ENCODE results near the gene FAM83G. TPM values are rescaled to one million over a fixed set of nuclear protein-coding genes. Genes with fewer than 3 reads are reported as not detected.

Gene FAM83G
- polyA plus RNA-seq, 3 donors from 2014 or later, result 0.81 to 3.7 (median 1.9) TPM

GRCh38 chr17:19010729-19011505 lies 6.4 kb upstream of the FAM83G start:
- DNase-seq, result no peak
- Mint-ChIP-seq H3K4me3 (no peak overlapping the region), H3K27ac (peak overlapping the region in 1 of 6 donors; percentile 36)

DNA sequence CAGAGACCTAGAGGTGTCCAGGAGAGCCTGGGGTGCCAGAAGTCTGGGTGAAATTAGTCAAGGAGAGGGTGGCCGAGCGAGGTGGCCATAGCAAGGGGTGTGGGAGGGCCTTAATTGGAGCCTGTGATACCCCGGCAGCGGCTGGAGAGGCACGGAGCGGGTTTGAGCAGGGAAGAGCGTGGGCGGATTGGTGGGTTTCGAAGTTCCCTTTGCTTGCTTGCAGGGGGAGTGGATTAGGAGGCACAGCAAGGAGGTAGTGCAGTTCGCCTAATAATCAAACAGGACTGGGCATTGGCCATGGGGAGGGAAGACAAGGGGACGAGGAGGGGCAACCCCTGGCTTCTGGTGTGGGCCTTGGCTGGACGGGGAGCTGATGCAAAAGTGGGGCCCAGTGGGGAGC lies 5.4 kb upstream of the FAM83G start:
- Mint-ChIP-seq H3K4me3 (no peak overlapping the region), H3K9me3 (no peaks in the 10 kb centered on the region), H3K4me1 (no peaks in the 10 kb centered on the region), H3K27me3 (ENCODE audit: low read depth in 3 of 3) (peaks cover 0 to 14% (median 8%) of the 10 kb centered on the region in 3 donors), H3K36me3 (no peaks in the 10 kb centered on the region), H3K27ac (no peak overlapping the region)
- DNase-seq, result no peak

More at GRCh38 chr17:19010729-19011505, 6.4 kb upstream of the FAM83G start:
- H3K36me3 Mint-ChIP-seq, result no peaks in the 10 kb centered on the region
- H3K4me1 Mint-ChIP-seq, result no peaks in the 10 kb centered on the region
- no peaks in the 10 kb centered on the region for H3K9me3 Mint-ChIP-seq
- peaks cover 2 to 12% (median 6%) of the 10 kb centered on the region in 3 donors for H3K27me3 Mint-ChIP-seq (ENCODE audit: low read depth in 3 of 3)

DNA sequence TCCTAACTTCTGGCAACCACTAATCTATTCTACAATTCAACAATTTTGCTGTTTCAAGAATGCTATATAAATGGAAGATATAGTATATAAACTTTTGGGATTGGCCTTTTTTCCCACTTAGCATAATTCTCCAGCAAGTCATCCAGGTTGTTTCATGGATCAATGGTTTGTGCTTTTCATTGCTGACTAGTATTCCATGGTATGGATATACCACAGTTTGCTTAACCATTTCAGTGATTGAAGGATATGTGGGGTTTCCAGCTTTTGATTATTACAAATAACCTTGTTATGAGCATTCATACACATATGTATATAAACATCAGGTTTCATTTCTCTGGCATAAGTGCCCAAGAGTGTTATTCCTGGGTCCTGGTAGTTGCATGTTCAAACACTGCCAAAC lies 2.1 kb upstream of the FAM83G start:
- Mint-ChIP-seq H3K27me3 (ENCODE audit: low read depth in 3 of 3) (peaks cover 0 to 21% (median 7%) of the 10 kb centered on the region in 3 donors), H3K4me1 (peaks cover 15% of the 10 kb centered on the region in 2 donors), H3K36me3 (peaks cover 0 to 7% (median 0%) of the 10 kb centered on the region in 3 donors), H3K4me3 (peak overlapping the region in 1 of 5 donors; percentile 31), H3K9me3 (no peaks in the 10 kb centered on the region), H3K27ac (peak overlapping the region in 4 of 6 donors; percentile 58 to 92 (median 82))
- DNase-seq, result no peak

GRCh38 chr17:19005789-19006430 lies 1.3 kb upstream of the FAM83G start:
- DNase-seq, result no peak
- peaks cover 0 to 21% (median 7%) of the 10 kb centered on the region in 3 donors for H3K27me3 Mint-ChIP-seq (ENCODE audit: low read depth in 3 of 3)
- peaks cover 15 to 18% of the 10 kb centered on the region in 2 donors for H3K4me1 Mint-ChIP-seq
- peaks cover 0 to 7% (median 0%) of the 10 kb centered on the region in 3 donors for H3K36me3 Mint-ChIP-seq
- H3K4me3 Mint-ChIP-seq, result peak overlapping the region; percentile 48 to 62 (median 55)
- peak overlapping the region; percentile 62 to 92 (median 82) for H3K27ac Mint-ChIP-seq
- H3K9me3 Mint-ChIP-seq, result no peaks in the 10 kb centered on the region

- H3K9me3 Mint-ChIP-seq, result no peaks in the 10 kb centered on the region
- H3K4me1 Mint-ChIP-seq, result peaks cover 15 to 18% of the 10 kb centered on the region in 2 donors
- peak overlapping the region; percentile 49 to 78 (median 76) for H3K4me3 Mint-ChIP-seq
- peaks cover 0 to 7% (median 0%) of the 10 kb centered on the region in 3 donors for H3K36me3 Mint-ChIP-seq
- no peak for DNase-seq
- peaks cover 0 to 21% (median 7%) of the 10 kb centered on the region in 3 donors for H3K27me3 Mint-ChIP-seq (ENCODE audit: low read depth in 3 of 3)
- peak overlapping the region; percentile 60 to 92 (median 84) for H3K27ac Mint-ChIP-seq
Observed at GRCh38 chr17:19005137-19005773, 691 bp upstream of the FAM83G start.

DNA sequence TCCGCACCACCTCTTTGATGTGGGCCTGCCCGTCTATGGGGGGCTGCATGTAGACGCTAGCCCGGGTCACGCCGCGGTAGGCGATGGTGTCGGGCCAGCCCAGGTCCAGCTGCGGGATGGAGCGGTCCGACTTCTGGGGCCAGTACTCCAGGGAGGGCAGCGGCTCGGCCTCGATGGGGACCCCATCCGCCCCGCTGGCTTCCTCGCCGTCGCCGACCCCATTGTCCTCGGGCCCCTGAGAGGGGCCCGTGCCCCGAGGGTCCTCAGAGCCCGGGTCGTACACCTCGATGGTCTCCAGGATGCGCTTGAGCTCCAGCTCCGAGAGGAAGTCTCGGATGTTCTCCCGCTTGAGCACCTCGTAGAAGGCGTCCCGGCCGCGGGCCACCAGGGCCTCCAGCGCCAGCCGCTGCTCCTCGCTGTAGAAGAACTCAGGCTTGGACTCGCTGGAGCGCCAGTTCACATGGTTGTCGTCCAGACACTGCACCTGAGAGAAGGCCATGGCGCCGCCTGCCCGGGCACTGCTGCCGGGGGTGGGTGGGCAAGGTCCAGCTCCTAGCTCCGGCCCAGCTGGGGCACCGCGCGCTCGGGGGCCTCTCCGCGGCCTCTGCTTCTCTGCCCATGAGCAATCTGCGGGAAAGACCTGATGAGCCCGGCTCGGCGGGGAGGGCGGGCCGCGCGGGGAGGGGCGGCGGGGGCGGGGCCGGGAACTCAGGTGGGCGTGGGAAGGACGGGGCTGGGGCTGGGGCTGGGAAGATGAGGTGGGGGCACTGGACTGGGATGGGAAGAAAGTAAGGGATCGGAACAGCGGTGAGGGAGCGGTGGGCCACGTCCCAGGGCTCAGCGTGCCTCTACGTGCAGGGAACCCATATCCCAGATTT lies 782 bp downstream of the FAM83G start:
- Mint-ChIP-seq H3K9me3 (no peaks in the 10 kb centered on the region), H3K27ac (peak overlapping the region in 5 of 6 donors; percentile 75 to 94 (median 86)), H3K4me3 (peak overlapping the region; percentile 85 to 94 (median 87)), H3K27me3 (ENCODE audit: low read depth in 3 of 3) (peaks cover 0 to 21% (median 7%) of the 10 kb centered on the region in 3 donors), H3K36me3 (peaks cover 0 to 7% (median 0%) of the 10 kb centered on the region in 3 donors), H3K4me1 (peaks cover 15 to 18% of the 10 kb centered on the region in 2 donors)
- peak in 1 of 3 donors; percentile 7 for DNase-seq

DNA sequence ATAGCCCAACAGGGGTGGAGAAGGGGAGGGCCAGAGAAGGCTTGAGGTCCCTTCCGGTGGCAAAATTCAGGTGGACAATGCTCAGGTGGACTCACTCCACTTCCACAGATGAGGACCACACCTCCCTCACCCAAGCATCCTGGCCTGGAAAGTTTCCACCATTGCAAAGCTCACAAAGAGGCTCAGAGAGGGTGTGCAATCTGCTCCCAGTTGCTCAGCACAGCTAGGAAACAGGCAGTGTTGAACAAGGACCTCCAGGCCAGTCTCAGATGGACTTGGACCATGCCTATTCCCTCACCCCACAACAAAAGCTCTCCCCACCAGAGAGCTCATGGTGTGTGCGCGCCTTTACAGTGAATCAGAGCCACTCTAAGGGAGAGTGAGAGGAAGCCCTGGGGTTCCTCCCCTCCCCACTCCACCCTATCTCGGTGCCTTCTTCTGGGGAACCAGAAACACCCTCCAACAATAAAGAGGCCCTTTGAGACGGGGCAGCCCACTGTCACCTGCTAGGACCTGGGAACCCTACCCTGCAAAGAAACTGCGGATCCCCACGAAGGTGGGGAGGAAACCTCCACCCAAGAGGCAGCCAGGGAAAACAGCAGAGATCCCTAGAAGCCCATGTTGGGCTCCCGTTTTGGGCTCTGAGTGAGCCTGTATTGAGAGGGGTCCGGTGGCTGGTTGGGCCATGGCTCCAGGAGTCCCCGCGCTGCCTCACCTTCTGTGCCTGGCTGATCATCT lies 1.6 kb downstream of the FAM83G start:
- peak overlapping the region in 5 of 6 donors; percentile 7 to 71 (median 49) for H3K27ac Mint-ChIP-seq
- peaks cover 15 to 18% of the 10 kb centered on the region in 2 donors for H3K4me1 Mint-ChIP-seq
- H3K4me3 Mint-ChIP-seq, result peak overlapping the region; percentile 49 to 94 (median 86)
- no peaks in the 10 kb centered on the region for H3K9me3 Mint-ChIP-seq
- H3K27me3 Mint-ChIP-seq (ENCODE audit: low read depth in 3 of 3), result peaks cover 0 to 21% (median 7%) of the 10 kb centered on the region in 3 donors
- DNase-seq, result no peak
- H3K36me3 Mint-ChIP-seq, result peaks cover 0 to 7% (median 0%) of the 10 kb centered on the region in 3 donors

DNA sequence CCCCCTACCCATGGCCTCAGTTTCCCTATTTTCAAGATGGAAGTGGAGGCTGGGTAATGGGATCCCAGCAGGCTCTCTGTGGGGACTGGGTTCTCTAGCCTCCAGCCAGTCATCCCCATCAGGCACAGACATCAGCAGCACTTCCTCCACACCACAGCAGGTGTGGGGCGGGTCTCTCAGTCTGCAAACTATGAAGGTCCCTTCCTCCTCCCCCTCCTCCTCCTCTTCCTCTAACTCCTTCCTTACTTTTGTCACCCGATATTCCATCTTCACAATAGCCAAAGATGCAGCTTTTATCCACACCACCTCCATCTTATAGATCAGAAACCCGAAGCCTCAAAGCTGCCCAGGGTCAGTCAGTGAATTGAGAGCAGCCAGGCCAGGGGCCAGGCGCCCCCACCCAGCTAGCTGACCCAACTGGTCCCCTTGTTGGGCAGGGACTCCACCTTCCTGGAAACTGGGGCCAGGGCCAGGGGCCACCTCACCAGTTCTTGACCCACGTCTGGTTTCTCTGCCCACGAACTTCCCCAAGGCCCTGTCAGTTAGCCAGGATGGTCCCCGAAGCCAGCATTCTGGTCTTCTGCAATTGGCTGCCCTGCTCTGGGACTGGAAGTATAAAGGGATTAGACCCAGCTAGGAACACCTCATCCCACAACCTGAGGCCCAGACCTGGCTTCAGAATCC lies 2.5 kb downstream of the FAM83G start:
- H3K27me3 Mint-ChIP-seq (ENCODE audit: low read depth in 3 of 3), result peaks cover 0 to 18% (median 3%) of the 10 kb centered on the region in 3 donors
- H3K36me3 Mint-ChIP-seq, result peaks cover 0 to 7% (median 0%) of the 10 kb centered on the region in 3 donors

GRCh38 chr17:19000531-19001325 lies 3.8 kb downstream of the FAM83G start:
- H3K36me3 Mint-ChIP-seq, result peaks cover 0 to 9% (median 3%) of the 10 kb centered on the region in 3 donors
- H3K9me3 Mint-ChIP-seq, result peaks cover 0 to 1% (median 0%) of the 10 kb centered on the region in 6 donors
- H3K4me3 Mint-ChIP-seq, result no peak overlapping the region
- peaks cover 0 to 11% (median 3%) of the 10 kb centered on the region in 3 donors for H3K27me3 Mint-ChIP-seq (ENCODE audit: low read depth in 3 of 3)
- DNase-seq, result no peak
- H3K27ac Mint-ChIP-seq, result peak overlapping the region in 1 of 6 donors; percentile 12
- peaks cover 15 to 22% of the 10 kb centered on the region in 2 donors for H3K4me1 Mint-ChIP-seq

More for the DNA sequence above, 2.5 kb downstream of the FAM83G start:
- Mint-ChIP-seq H3K27ac (peak overlapping the region in 3 of 6 donors; percentile 28 to 71 (median 49)), H3K4me1 (peaks cover 15 to 20% of the 10 kb centered on the region in 2 donors), H3K9me3 (no peaks in the 10 kb centered on the region), H3K4me3 (peak overlapping the region in 3 of 5 donors; percentile 9 to 94 (median 86))
- DNase-seq, result no peak

- H3K36me3 Mint-ChIP-seq, result peaks cover 5 to 15% (median 9%) of the 10 kb centered on the region in 3 donors
- DNase-seq, result no peak
- H3K27me3 Mint-ChIP-seq (ENCODE audit: low read depth in 3 of 3), result peaks cover 0 to 7% (median 1%) of the 10 kb centered on the region in 3 donors
- H3K4me1 Mint-ChIP-seq, result peaks cover 15 to 22% of the 10 kb centered on the region in 2 donors
- peaks cover 0 to 4% (median 1%) of the 10 kb centered on the region in 6 donors for H3K9me3 Mint-ChIP-seq
- peak overlapping the region in 1 of 6 donors; percentile 40 for H3K27ac Mint-ChIP-seq
- H3K4me3 Mint-ChIP-seq, result no peak overlapping the region
Observed at GRCh38 chr17:18999911-19000310, 4.7 kb downstream of the FAM83G start.

GRCh38 chr17:18999394-18999793 lies 5.2 kb downstream of the FAM83G start:
- Mint-ChIP-seq H3K36me3 (peaks cover 5 to 16% (median 12%) of the 10 kb centered on the region in 3 donors), H3K4me1 (peaks cover 15 to 22% of the 10 kb centered on the region in 2 donors), H3K4me3 (no peak overlapping the region), H3K9me3 (peaks cover 0 to 5% (median 1%) of the 10 kb centered on the region in 6 donors), H3K27me3 (ENCODE audit: low read depth in 3 of 3) (peaks cover 0 to 7% (median 1%) of the 10 kb centered on the region in 3 donors), H3K27ac (no peak overlapping the region)
- DNase-seq, result no peak

Measured in immature natural killer cell (primary cell).